HFF-Myc (cell line): ENCODE results near the gene PVALB.

Experiments used
- DNase-seq: peaks from one replicate; pipeline ENCODE4 v3.0.0-alpha.2; 2011; ENCODE audit warnings: low read depth; ENCODE audit errors: extremely low read depth
- H3K4me3 ChIP-seq: replicated peaks from 2 replicates; pipeline ENCODE4 v1.5.1; 2011; ENCODE audit warnings: low read depth, mild to moderate bottlenecking, control low read depth, low read length
- CTCF ChIP-seq: IDR thresholded peaks from 2 replicates; pipeline ENCODE4 v1.5.1; 2012; ENCODE audit warnings: mild to moderate bottlenecking, low read depth, low read length, control low read depth; ENCODE audit errors: missing control alignments

Gene PVALB

GRCh38 chr22:36823186-36823839 is 6.5 kb upstream of the PVALB start:
- TF ChIP-seq CTCF: no peak
- no peak for DNase-seq
- H3K4me3 ChIP-seq: no peak overlapping the region

DNA sequence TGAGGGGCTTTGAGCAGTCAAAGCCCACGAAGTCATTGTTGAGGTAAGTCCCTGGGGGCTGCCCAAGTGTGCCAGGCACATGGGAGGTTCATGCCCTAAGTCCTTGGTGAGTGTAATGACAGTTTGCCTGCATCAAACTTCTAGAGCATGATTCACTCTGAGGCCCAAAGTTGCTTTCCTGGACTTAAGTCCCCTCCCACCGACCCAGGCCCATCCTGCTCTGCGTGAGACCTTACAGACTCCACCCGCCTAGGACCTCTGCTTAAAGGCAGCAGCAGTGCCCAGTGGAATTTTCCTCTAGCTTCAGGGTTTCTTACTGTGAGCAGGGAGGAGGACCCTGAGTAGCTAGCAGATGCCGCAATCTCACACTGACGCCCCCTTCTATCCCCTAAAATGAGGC is 5.7 kb upstream of the PVALB start:
- no peak for DNase-seq
- no peak overlapping the region for H3K4me3 ChIP-seq
- TF ChIP-seq CTCF: no peak

GRCh38 chr22:36819112-36819511 is 2.3 kb upstream of the PVALB start:
- TF ChIP-seq CTCF: no peak
- H3K4me3 ChIP-seq: no peak overlapping the region
- DNase-seq: no peak

DNA sequence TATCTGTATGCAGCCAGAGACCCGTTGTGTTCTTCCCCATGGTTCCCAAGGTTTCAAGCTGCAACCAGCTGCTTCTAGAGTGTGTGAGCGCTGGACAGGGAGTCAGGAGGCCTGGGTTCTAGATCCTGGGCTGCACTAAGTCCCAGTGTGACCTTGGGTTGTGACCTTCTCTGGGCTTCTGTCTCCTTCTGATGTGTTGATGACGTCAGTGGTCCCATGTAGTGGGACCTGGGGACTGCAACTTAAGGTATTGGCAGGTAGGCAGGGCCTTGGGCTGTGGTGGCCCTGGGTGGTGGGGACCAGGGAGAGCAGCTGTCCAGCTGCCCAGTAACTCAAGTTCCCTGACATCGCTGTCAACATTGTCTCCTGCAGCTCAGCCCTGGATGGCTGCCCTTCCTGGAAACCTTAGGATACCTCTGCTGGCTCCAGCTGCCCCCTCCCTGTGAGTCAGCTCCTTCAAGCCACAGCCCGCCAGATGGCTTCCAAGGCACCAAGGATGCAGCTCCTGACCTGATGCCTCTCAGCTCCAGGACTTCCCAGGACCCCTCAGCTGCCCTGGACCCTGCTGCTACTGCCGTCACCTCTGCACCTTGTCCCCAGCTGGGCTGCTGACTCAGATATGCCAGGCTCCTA is 1.3 kb upstream of the PVALB start:
- DNase-seq: no peak
- no peak for TF ChIP-seq CTCF

GRCh38 chr22:36817525-36817848 is 652 bp upstream of the PVALB start:
- no peak for TF ChIP-seq CTCF
- no peak for DNase-seq
- no peak overlapping the region for H3K4me3 ChIP-seq

More for the DNA sequence above, 1.3 kb upstream of the PVALB start:
- H3K4me3 ChIP-seq: no peak overlapping the region

DNA sequence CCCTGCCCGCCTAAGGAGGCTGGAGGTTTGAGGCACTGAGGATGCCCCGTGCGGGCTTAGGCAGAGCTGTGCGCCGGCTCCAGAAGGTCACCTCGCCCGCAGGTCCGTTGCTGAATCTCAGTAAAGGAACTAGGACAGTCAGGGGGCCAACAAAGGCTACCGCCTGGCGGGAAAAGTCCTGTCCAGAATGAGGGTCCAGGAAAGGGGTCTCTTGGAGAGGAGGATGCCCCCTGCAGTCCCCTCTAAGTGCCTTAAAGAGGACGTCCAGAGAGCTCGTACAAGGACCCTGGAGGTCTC is 548 bp downstream of the PVALB start:
- no peak for DNase-seq
- no peak for TF ChIP-seq CTCF
- H3K4me3 ChIP-seq: no peak overlapping the region
